ENCODE results near the gene EIF3F. TPM values are rescaled to one million over a fixed set of nuclear protein-coding genes. Genes with fewer than 3 reads are reported as not detected.

The EIF3F gene
- total and polyA plus RNA-seq, 2 donors (not counting 1 experiment from before 2014, with no cell fraction given) = 330 to 584 TPM

- no CpG with 5 or more reads among the region's 2 CpGs for WGBS (ENCODE audit: insufficient coverage)
- H3K79me2 ChIP-seq (ENCODE audit: control insufficient read depth, insufficient read depth, low read length) = no peaks in the 10 kb centered on the region
Observed at GRCh38 chr11:8025816-8026215, 38.7 kb downstream of the EIF3F start.

GRCh38 chr11:8026982-8027381 is 39.8 kb downstream of the EIF3F start:
- no peak overlapping the region for H3K4me3 ChIP-seq (ENCODE audit: control extremely low read depth in 1 of 5, extremely low read depth in 1 of 5, insufficient read depth in 1 of 5, low read depth in 2 of 5, low read length in 4 of 5)
- no peak overlapping the region for H3K4me3 Mint-ChIP-seq
- no peak overlapping the region for H3K4me2 ChIP-seq (replicated peaks; ENCODE audit: low read depth, low read length, poor library complexity, severe bottlenecking)
- peaks cover 0 to 28% (median 7%) of the 10 kb centered on the region in 4 experiments for H3K27me3 ChIP-seq (replicated peaks in 1 of 4; ENCODE audit: control extremely low read depth in 1 of 4, control insufficient read depth in 3 of 4, insufficient read depth in 4 of 4, low read length in 3 of 4)
- CTCF ChIA-PET = interaction anchor here (0.9 kb wide), 1 partner anchor 9 kb away, joined by 3 read pairs; no protein-coding TSS in a partner anchor
- no CpG with 5 or more reads among the region's 3 CpGs for WGBS (ENCODE audit: insufficient coverage)
- H3K4me1 ChIP-seq (ENCODE audit: control insufficient read depth in 2 of 2, insufficient read depth in 2 of 2, low read length in 2 of 2) = no peaks in the 10 kb centered on the region
- H3K36me3 ChIP-seq (replicated peaks in 1 of 2; ENCODE audit: control extremely low read depth in 1 of 2, control insufficient read depth in 1 of 2, extremely low read depth in 1 of 2, insufficient read depth in 2 of 2, low read length in 1 of 2) = no peaks in the 10 kb centered on the region
- POLR2A ChIA-PET = no interaction called here
- H3K27ac Mint-ChIP-seq = no peak overlapping the region
- H3K27ac ChIP-seq (ENCODE audit: low read length in 2 of 2) = no peak overlapping the region
- H3K9me3 ChIP-seq (ENCODE audit: control extremely low read depth in 1 of 3, control insufficient read depth in 2 of 3, insufficient read depth in 1 of 3, low read length in 2 of 3) = no peaks in the 10 kb centered on the region
- H3K27me3 Mint-ChIP-seq = peaks cover 20% of the 10 kb centered on the region
- H4K20me1 ChIP-seq (ENCODE audit: control insufficient read depth, insufficient read depth, low read length, poor library complexity, severe bottlenecking) = no peaks in the 10 kb centered on the region
- H2AFZ ChIP-seq (ENCODE audit: insufficient read depth, low read depth, low read length, poor library complexity, severe bottlenecking) = no peak overlapping the region
- no peaks in the 10 kb centered on the region for H3K9me3 Mint-ChIP-seq (ENCODE audit: insufficient read depth)
- no peaks in the 10 kb centered on the region for H3K4me1 Mint-ChIP-seq
- intact Hi-C loops (cut with micrococcal nuclease) = no loop called here
- H3K79me2 ChIP-seq (ENCODE audit: control insufficient read depth, insufficient read depth, low read length) = no peaks in the 10 kb centered on the region
- DNase-seq (no peak), ATAC-seq (ENCODE audit: low read depth) (no peak)
- H3K9ac ChIP-seq (ENCODE audit: low read length) = no peak overlapping the region
- TF ChIP-seq CTCF (IDR thresholded peaks at IDR 0.05) (no peak), EZH2 (IDR thresholded peaks at IDR 0.05; ENCODE audit: borderline replicate concordance, insufficient read depth, low read depth, low read length, poor library complexity, severe bottlenecking) (no peak)

More at GRCh38 chr11:8025816-8026215, 38.7 kb downstream of the EIF3F start:
- intact Hi-C loops (cut with micrococcal nuclease) = no loop called here
- Mint-ChIP-seq H3K4me1 (no peaks in the 10 kb centered on the region), H3K9me3 (ENCODE audit: insufficient read depth) (no peaks in the 10 kb centered on the region), H3K27me3 (peaks cover 19% of the 10 kb centered on the region), H3K4me3 (no peak overlapping the region), H3K27ac (no peak overlapping the region)
- no peak for ATAC-seq (ENCODE audit: low read depth)
- Histone ChIP-seq H3K4me1 (ENCODE audit: control insufficient read depth in 2 of 2, insufficient read depth in 2 of 2, low read length in 2 of 2) (no peaks in the 10 kb centered on the region), H3K36me3 (replicated peaks in 1 of 2; ENCODE audit: control extremely low read depth in 1 of 2, control insufficient read depth in 1 of 2, extremely low read depth in 1 of 2, insufficient read depth in 2 of 2, low read length in 1 of 2) (no peaks in the 10 kb centered on the region), H3K9ac (ENCODE audit: low read length) (no peak overlapping the region), H3K27ac (ENCODE audit: low read length in 2 of 2) (no peak overlapping the region), H3K9me3 (ENCODE audit: control extremely low read depth in 1 of 3, control insufficient read depth in 2 of 3, insufficient read depth in 1 of 3, low read length in 2 of 3) (no peaks in the 10 kb centered on the region), H3K4me3 (ENCODE audit: control extremely low read depth in 1 of 5, extremely low read depth in 1 of 5, insufficient read depth in 1 of 5, low read depth in 2 of 5, low read length in 4 of 5) (no peak overlapping the region), H2AFZ (ENCODE audit: insufficient read depth, low read depth, low read length, poor library complexity, severe bottlenecking) (no peak overlapping the region), H4K20me1 (ENCODE audit: control insufficient read depth, insufficient read depth, low read length, poor library complexity, severe bottlenecking) (no peaks in the 10 kb centered on the region), H3K27me3 (replicated peaks in 1 of 4; ENCODE audit: control extremely low read depth in 1 of 4, control insufficient read depth in 3 of 4, insufficient read depth in 4 of 4, low read length in 3 of 4) (peaks cover 0 to 30% (median 6%) of the 10 kb centered on the region in 4 experiments), H3K4me2 (replicated peaks; ENCODE audit: low read depth, low read length, poor library complexity, severe bottlenecking) (no peak overlapping the region)
- CTCF ChIA-PET = no interaction called here
- DNase-seq = no peak
- POLR2A ChIA-PET = no interaction called here
- TF ChIP-seq EZH2 (IDR thresholded peaks at IDR 0.05; ENCODE audit: borderline replicate concordance, insufficient read depth, low read depth, low read length, poor library complexity, severe bottlenecking) (no peak), CTCF (IDR thresholded peaks at IDR 0.05) (no peak)

All from B cell (primary cell).